HG03432 (cell line): Measurements from ENCODE around the gene ST3GAL3.
A peak's percentile ranks its signal among the peaks of the same experiment; 100 is the strongest.

Experiments
- ATAC-seq: cut with Tn5 transposase; IDR thresholded peaks from one replicate; pipeline ENCODE4 v1.9.1; 2021; ENCODE audit warnings: mild to moderate bottlenecking, moderate library complexity; ENCODE audit not compliant: unreplicated experiment

ST3GAL3 gene

DNA sequence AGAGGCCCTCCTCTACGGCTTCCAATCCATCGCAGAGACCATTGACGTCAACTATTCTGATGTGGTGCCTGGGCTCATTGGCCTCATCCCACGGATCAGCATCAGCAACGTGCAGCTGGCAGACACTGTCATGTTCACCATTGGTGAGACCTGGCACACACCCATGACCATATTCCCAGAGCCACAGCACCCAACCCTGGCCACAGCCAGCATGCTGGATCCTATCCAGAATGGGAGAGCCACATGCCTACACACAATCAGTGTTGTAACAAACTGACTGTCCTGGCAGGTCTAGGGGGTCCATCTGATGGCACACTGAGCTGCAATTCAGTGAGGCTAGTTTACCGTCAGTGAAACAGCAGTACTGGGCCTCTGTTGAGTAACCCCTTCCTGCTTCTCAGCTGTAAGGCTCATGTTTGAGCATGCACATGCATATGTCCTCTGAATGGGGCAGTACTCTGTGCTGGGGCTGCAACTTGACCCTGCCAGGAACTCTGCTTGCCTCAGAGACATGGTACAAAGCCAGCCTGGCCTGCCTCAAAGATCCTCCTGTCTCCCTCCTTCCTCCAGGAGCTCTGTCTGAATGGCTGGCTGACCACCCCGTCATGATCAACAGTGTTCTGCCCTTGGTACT, 250.2 kb downstream of the ST3GAL3 start:
- ATAC-seq = no peak

DNA sequence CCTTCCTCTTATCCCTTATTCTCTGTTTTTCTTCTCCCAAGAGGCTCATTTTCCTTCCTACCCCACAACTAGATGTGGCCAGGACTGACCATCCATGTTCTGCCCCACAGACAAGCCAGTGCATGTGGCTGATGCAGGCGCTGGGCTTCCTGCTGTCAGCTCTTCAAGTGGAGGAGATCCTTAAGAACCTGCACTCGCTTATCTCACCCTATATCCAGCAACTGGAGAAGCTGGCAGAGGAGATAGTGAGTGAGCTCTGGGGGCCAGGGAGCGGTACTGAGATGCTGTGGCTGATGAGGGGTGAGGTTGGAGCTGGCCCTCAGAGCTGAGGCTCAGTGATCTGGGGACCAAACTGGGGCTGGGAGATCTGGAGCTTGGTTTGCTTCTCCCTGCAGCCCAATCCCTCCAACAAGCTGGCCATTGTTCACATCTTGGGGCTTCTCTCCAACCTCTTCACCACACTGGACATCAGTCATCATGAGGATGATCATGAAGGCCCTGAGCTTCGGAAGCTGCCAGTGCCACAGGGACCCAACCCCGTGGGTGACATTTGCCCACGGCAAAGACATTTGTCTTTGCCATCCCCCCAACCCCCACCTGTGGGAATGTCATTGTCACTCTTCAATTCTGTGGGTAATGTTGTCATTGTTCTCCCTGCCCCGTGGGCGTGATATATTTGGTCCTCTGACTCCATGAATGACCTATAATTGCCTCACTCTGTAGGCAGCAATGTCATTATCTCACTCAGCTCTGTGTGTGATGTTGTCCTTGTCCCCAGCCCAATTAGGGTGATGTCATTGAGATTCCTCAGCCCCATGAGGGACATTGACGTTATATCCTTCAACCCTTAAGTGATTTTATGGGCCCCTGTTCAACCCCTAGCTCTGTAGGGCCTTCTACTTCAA, 251.3 kb downstream of the ST3GAL3 start:
- no peak for ATAC-seq

DNA sequence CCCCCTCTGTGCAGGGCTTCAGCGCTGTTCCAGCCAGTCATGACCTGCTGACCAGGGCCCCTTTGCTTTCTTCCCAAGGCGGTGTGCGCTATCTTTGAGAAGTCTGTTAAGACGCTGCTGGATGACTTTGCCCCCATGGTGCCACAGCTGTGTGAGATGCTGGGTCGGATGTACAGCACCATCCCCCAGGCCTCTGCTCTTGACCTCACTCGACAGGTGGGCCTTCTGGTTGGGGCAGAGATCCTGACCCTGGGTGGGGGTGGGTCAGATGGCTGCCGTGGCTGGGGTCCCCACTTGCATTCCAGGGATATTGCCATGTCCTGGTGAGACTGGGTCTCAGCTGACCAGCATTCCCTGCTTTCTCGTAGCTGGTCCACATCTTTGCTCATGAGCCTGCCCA, 253.5 kb downstream of the ST3GAL3 start:
- no peak for ATAC-seq

DNA sequence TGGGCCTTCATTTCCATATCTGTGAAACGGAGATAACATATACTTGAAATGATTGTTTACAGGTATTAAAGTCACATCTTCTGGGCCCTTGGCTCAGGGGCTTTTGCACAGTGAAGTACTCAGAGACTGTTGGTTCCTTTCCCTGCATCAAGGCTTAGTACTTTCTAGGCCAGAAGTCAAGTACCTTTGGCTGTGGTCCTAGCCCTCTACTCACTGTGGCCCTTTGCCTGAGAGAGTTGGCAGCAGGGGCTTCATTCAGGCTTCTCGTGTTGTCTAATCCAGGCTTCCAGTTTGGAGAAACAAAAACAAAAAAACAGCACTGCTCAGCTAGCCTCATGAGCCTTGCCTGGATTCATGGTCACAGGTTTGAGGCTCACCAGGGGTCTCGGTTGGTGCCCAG, 254.4 kb downstream of the ST3GAL3 start:
- no peak for ATAC-seq

DNA sequence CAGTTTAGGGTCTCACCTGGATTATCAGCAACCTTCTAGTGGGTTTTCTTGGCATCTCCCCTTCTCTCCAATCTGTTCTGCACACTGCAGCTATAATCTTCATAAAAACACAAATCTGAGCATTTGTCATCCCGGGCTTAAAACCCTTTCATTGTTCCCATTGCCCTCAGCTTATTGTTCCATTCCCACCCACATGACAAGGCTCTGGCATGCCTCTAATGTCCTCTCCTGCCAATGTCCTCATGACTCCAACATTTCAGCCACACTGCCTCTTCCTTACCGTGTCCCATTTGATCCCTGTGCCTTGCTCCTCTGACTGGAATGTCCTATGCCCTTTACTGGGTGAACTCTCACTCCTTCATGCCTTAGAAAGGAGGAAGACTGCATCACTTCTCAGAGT, 255.0 kb downstream of the ST3GAL3 start:
- ATAC-seq = no peak

DNA sequence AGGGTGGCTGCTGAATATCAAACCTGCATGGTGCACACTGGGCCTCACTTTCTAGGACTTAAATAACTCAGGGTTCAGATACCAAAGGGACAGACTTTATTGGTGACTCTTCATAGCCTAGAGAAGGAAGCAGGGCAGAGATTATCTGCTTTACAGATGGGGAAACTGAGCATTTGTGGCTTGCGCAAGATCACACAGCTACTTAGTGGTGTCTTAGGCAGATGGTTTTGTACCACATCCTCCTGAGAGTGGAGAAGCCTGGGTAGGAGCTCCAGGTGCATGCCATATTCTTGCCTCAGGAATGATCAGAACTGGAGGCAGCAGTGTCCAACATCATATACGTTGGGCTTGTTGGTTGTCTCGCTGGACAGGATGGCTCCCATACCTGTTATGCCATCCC, 255.7 kb downstream of the ST3GAL3 start:
- no peak for ATAC-seq

DNA sequence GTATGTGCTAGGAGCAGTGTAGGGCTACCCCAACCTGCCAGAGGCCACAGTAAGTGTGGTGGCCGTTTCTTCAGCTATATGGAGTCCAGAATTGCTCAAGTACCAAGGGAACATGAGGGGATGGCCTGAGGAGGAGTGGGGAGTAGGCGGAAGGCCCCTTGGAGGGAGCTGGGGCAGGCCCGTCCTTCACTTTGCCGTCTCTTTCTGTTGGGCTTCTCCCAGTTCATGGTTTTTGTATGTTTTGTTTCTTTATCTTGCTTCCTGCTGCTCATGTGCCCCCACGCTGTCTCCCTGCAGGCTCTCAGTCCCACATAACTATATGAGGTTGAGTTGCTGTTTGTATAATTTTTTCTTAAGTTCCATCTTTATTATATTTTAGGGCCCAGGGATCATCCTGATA, 256.6 kb downstream of the ST3GAL3 start:
- ATAC-seq = no peak

DNA sequence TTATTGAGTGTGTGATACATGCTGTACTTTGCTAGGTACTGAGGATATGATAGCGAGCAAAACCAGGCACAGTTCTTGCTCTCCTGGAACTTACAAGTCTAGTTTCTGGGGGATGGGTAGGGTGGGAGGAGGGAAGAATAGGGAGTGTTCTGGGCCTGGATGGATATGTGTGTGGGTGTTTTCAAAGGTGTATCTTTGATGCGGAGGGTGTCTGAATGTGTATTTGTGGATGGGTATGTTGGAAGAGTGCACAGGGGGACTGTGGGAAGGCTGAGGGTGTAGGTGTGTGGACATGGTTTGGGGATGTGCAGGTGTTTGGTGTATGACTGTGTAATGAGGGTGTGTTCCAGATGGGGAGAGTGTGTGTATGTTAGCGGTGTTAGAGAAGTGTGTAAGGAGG, 258.0 kb downstream of the ST3GAL3 start:
- ATAC-seq = no peak

DNA sequence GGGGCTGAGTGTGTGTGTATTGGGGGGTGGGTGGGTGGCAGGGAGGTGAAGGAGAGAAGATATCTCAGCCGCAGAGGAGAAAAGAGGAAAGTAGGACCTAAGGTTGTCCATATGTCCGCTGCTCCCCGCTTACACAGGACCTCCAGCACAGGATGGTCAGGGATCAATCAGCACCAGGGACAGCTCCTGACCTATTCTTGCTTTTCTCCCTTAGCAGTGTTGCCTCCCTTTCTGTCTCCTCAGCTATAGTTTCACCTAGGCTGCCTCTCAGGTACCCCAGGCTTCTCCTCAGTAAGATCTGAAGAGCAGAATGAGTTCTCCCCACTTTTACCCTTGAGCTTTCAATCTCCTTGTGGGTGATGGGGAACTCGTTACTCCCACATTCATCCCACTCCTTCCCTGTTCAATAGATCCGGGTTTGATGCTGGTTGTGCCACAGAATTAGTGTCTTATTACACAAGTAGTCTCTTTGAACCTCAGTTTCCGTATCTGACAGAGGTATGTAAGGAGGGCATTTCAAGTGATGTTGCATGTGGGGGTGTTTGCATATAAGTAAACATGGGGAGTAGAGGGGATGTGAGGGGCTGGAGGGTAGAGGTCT, 261.1 kb downstream of the ST3GAL3 start:
- ATAC-seq = no peak

DNA sequence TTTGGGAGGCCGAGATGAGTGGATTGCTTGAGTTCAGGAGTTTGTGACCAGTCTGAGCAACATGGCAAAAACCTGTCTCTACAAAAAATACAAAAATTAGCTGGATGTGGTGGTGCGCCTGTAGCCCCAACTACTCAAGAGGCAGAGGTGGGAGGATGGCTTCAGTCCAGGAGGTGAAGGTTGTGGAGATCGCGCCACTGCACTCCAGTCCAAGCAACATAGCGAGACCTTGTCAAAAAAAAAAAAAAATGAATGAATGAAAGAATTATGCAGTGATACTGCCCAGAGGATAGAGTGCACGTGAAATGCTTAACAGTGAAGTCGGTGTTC, 262.0 kb downstream of the ST3GAL3 start:
- ATAC-seq = no peak

DNA sequence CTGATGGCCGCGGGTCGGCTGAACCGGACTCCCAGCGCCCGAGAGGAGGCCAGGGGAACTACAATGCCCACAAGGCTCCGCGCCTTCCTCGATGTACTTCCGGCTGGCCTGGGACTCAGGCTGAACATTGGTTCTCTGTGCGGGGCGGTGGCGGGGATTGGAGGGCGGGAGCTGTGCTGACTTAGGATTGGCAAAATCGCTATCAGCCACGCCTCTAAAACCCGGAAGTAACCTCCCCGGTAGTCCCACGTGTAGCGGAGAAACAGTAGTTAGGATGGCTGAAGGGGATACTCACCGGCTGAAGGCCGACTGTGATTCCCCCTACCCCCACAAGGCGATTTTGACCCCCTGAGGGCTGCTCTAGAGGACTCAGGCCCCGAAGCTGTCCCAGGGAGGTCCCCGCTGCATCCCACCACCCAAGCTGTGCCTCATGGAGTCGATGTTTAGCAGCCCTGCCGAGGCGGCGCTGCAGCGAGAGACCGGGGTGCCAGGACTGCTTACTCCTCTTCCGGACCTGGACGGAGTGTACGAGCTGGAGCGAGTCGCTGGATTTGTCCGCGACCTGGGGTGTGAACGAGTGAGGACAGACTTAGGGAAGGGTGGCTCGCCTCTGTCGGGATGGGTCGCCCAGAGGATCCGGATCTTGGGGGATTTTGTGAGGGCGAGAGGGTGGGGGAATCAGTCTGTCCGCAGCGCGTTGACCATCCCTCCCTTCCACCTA, 262.6 kb downstream of the ST3GAL3 start, which contains the start of gene DPH2:
DPH2 (plus strand) TSS at position 265 of the 721 bp plus-strand sequence; CDS start at position 431, 166 bp downstream.
- peak; percentile 72 for ATAC-seq

DNA sequence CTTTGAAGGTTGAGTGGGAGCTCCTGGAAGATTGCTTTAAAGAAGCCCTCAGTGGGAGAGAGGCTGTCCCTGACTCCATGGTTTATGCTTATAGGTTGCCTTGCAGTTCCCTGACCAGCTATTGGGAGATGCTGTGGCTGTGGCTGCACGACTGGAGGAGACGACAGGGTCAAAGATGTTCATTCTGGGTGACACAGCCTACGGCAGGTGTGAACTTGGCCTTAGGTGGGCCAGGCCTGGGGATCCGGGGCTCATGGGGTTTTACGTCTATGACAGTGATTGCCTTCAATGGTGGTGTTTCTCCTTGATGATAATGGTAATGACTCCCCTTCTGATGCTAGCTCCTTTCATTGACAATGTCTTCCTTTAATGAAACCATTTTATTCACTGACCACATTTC, 263.2 kb downstream of the ST3GAL3 start:
- ATAC-seq = no peak

DNA sequence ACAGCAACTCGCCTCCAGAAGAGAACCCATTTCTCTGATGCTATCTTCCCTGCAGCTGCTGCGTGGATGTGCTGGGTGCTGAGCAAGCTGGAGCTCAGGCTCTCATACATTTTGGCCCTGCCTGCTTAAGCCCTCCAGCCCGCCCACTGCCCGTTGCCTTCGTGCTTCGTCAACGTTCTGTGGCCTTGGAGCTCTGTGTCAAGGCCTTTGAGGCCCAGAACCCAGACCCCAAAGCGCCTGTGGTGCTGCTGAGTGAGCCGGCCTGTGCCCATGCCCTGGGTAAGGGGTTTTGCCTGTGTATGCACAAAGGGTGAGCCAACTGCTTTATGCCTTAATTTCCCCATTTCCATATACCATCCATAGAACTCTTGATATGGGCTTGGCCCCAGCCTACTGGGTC, 263.6 kb downstream of the ST3GAL3 start:
- no peak for ATAC-seq

DNA sequence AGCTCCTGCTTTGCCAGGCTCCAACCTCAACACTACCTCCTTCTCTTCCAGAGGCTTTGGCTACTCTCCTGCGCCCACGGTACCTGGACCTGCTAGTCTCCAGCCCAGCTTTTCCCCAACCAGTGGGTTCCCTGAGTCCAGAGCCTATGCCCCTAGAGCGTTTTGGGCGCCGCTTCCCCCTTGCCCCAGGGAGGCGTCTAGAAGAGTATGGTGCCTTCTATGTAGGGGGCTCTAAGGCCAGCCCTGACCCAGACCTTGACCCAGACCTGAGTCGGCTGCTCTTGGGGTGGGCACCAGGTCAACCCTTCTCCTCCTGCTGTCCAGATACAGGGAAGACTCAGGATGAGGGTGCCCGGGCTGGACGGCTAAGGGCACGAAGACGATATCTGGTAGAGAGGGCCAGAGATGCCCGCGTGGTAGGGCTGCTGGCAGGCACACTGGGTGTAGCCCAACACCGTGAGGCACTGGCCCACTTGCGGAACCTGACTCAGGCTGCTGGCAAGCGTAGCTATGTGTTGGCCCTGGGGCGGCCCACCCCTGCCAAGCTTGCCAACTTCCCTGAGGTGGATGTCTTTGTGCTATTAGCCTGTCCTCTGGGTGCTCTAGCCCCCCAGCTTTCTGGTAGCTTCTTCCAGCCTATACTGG, 264.1 kb downstream of the ST3GAL3 start:
- ATAC-seq = no peak

DNA sequence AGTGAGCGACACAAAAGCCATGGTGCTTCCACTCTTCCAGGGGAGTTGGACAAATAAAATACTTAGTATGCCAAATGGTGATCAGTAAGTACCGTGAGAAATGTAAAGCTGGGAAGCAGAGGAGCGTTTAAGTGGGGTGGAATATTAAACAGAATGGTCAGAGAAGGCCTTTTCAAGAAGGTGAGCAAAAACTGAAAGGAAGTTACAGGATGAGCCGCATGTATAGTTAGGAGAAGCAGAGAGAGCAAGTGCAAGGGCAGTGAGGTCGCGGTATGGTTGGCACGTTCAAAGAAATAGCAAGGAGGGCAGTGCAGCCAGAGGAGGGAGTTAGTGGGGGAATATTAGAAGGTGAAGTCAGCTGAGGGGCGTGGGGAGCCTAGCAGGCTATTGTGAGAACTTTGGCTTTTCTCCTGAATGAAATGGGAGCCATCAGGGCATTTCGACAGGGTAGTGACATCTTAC, 266.7 kb downstream of the ST3GAL3 start:
- ATAC-seq = no peak

DNA sequence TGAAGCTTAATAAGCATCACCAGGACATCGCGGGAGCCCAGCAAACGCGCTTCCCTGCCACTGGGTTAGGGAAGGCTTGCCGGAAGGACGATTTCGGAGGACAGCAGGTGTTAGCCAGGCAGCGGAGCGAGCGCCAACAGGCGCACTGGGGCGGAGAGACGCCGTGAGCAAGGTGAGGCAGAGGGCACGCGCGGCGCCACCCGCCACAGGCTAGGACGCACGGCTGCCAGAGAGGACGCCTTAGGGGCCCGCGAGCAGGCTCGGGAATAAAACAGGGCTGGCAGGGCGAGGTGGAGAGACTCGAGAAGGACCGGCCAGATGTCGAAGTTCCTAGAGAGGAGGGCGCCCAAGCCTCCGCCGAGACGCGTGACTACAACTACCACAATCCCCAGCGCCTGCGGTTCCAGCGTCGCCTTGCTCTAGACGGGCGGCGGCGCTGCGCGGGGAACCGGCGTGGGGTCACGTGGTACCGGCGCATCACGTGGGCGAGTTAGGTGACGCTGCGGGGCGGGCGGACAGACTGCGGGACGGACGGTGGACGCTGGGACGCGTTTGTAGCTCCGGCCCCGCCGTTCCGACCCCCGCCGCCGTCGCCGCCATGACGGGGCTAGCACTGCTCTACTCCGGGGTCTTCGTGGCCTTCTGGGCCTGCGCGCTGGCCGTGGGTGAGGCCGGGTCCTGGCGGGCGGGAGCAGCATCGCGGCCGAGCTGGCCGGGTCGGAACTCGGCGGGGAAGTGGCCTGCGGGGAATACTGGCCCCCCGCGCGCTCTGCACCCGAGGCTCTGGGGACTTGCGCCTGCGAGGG, 267.3 kb downstream of the ST3GAL3 start, which contains the start of gene ATP6V0B:
ATP6V0B (plus strand) TSS at position 518 of the 806 bp plus-strand sequence; CDS start at position 599, 81 bp downstream.
- peak; percentile 76 for ATAC-seq

DNA sequence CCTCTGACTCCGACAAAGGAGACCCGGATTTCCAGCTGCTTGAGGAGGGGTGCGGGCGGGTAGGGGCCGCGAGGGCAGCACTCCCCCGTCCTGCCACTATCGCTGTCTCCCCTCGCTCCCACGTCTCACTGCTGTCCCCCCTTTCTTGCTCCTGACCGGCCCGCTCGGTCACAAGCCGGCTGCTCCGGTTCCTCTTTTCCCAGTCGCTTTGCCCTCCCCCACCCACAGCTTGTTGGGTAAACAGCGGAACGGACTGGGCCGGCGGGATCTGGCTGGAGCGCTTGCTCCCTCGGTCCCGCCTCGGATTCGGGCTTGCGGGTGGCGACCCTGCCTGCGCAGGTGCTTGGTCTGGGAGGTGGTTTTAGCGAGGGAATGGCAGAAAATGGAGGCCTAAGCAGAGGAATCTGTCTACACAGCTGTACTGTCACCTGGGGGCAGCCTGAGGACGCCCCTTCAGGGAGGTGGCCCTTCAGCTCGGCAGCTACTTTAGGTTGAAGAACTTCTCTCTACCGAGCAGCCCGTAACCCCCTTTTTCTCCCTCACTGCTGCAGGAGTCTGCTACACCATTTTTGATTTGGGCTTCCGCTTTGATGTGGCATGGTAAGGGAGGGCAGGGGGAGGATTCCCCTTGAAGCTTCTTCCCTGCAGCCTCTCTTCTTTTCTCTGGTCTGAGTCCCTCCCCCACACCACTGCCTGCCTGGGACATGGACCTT, 268.1 kb downstream of the ST3GAL3 start:
- ATAC-seq = peak; percentile 3

DNA sequence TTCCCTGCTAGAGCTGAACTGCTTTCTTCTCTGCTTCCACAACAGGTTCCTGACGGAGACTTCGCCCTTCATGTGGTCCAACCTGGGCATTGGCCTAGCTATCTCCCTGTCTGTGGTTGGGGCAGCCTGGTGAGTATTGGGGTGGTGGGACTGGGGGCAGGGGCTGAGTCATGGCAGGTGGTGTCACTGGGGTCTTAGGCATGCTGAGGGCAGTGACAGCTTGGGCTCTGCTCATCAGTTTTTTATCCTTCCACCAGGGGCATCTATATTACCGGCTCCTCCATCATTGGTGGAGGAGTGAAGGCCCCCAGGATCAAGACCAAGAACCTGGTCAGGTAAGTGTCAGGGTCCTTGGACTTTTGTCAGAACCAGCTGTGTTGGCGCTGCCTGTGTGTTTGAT, 268.7 kb downstream of the ST3GAL3 start:
- no peak for ATAC-seq

DNA sequence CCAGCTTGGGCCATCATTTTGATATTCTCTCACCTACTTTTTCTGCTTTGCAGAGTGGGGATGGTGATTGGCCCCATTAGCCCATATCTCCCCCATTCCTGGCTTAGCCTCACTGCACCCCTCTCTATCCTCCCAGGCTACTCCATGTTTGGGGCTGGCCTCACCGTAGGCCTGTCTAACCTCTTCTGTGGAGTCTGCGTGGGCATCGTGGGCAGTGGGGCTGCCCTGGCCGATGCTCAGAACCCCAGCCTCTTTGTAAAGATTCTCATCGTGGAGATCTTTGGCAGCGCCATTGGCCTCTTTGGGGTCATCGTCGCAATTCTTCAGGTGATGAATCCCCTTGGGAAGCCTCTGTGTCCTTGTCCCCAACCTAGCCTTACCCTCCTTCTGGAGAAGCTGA, 269.6 kb downstream of the ST3GAL3 start:
- no peak for ATAC-seq
